OCI-LY7 (cell line): ENCODE data around the gene FOXK1. TPM values are rescaled to one million over a fixed set of nuclear protein-coding genes. Genes with fewer than 3 reads are reported as not detected.

Experiments
- BruUV-seq: library from RNA; stranded (reverse); fragments of 400-500 nt; replicated peaks from 2 replicates; lab custom pipeline; 2021; lab: Mats Ljungman, UMichigan
- CTCF ChIA-PET: fragments of 300-600 bp; sonication (Branson Sonifier 250); formaldehyde crosslinking; loops from one replicate; lab custom pipeline; 2022; ENCODE audit warnings: antibody characterized with exemption; ENCODE audit not compliant: unreplicated experiment; lab: Charles Lee
- POLR2A ChIA-PET: fragments of 300-600 bp; sonication (Branson Sonifier 250); formaldehyde crosslinking; loops from one replicate; lab custom pipeline; 2022; ENCODE audit warnings: antibody characterized with exemption; lab: Charles Lee
- DNase-seq: peaks from one replicate; pipeline ENCODE4 v3.0.0-alpha.2; 2015; ENCODE audit warnings: low spot score
- H2AFZ ChIP-seq: fragments of 200-600 bp; sonication (generic), shearing (Covaris generic); 2 replicates; pipeline ENCODE4 v1.6.1; 2014; ENCODE audit warnings: mild to moderate bottlenecking, antibody characterized with exemption, low read length, moderate library complexity
- H3K27ac ChIP-seq: fragments of 200-600 bp; sonication (generic); 2 replicates; pipeline ENCODE4 v1.5.1; 2014; ENCODE audit warnings: mixed run types, low read depth, mild to moderate bottlenecking, moderate library complexity, low read length, inconsistent platforms; ENCODE audit not compliant: poor library complexity, severe bottlenecking
- H3K36me3 ChIP-seq: fragments of 200-600 bp; sonication (generic); 2 replicates; pipeline ENCODE4 v1.6.1; 2014; ENCODE audit warnings: mild to moderate bottlenecking, antibody characterized with exemption, low read length, moderate library complexity, mixed read lengths; ENCODE audit not compliant: insufficient read depth
- H3K4me1 ChIP-seq: fragments of 200-600 bp; sonication (generic); 2 replicates; pipeline ENCODE4 v1.5.1; 2014; ENCODE audit warnings: mild to moderate bottlenecking, low read length; ENCODE audit not compliant: insufficient read depth, poor library complexity, severe bottlenecking
- H3K4me2 ChIP-seq: fragments of 200-600 bp; sonication (generic); 2 replicates; pipeline ENCODE4 v1.6.1; 2014; ENCODE audit warnings: mild to moderate bottlenecking, low read length
- H3K4me3 ChIP-seq: fragments of 200-600 bp; sonication (generic); 2 replicates; pipeline ENCODE4 v1.5.1; 2014; ENCODE audit warnings: mild to moderate bottlenecking, low read depth, low read length; ENCODE audit not compliant: poor library complexity, severe bottlenecking
- H3K79me2 ChIP-seq: fragments of 200-600 bp; sonication (generic); 2 replicates; pipeline ENCODE4 v1.6.1; 2016; ENCODE audit warnings: low read depth, mild to moderate bottlenecking, low read length, moderate library complexity, mixed read lengths; ENCODE audit not compliant: insufficient read depth
- H3K9me2 ChIP-seq: fragments of 200-600 bp; sonication (generic); 2 replicates; pipeline ENCODE4 v1.6.1; 2016; ENCODE audit warnings: mild to moderate bottlenecking, low read length, mixed read lengths; ENCODE audit not compliant: insufficient read depth
- H3K9me3 ChIP-seq: fragments of 200-600 bp; sonication (generic); 2 replicates; pipeline ENCODE4 v1.6.1; 2014; ENCODE audit warnings: mild to moderate bottlenecking, mixed run types, low read length, mixed read lengths
- H4K20me1 ChIP-seq: fragments of 200-600 bp; sonication (generic); 2 replicates; pipeline ENCODE4 v1.6.1; 2014; ENCODE audit warnings: mild to moderate bottlenecking, antibody characterized with exemption, low read length, moderate library complexity, mixed read lengths; ENCODE audit not compliant: insufficient read depth
- CTCF ChIP-seq: fragments of 200-600 bp; sonication (generic); conservative IDR thresholded peaks from 2 replicates; pipeline ENCODE4 v1.5.1; 2014; ENCODE audit warnings: mild to moderate bottlenecking, antibody characterized with exemption, low read length, moderate library complexity, mixed read lengths
- EZH2phosphoT487 ChIP-seq: fragments of 200-600 bp; sonication (generic); IDR thresholded peaks from 2 replicates; pipeline ENCODE4 v1.6.1; 2018; ENCODE audit warnings: low read depth, borderline replicate concordance, mild to moderate bottlenecking, mixed run types, antibody characterized with exemption, low read length, moderate library complexity, mixed read lengths
- intact Hi-C: fragments of 100-400 bp; cut with micrococcal nuclease; formaldehyde crosslinking; loops from one replicate; pipeline ENCODE4 v1.10.0; 2022; ENCODE audit not compliant: unreplicated experiment
- total RNA-seq, 2 experiments: library from RNA; depleted of rRNA in 1 of 2; stranded (reverse); fragments of >200 nt in 1 of 2; shearing (Covaris generic) in 1 of 2; gene quantifications; 2 replicates each; pipeline ENCODE4 v1.2.3, GENCODE V29; 2014 to 2022

FOXK1 gene
- total RNA-seq, 2 experiments from 2014 or later: 17.3 to 34.5 TPM

GRCh38 chr7:4749798-4750197 lies 67.7 kb downstream of the FOXK1 start:
- TF ChIP-seq EZH2phosphoT487: no peak
- no peak for TF ChIP-seq CTCF
- intact Hi-C loops: no loop called here
- Histone ChIP-seq H3K4me1 (peaks cover 15% of the 10 kb centered on the region), H3K27ac (no peak overlapping the region), H3K4me2 (no peak overlapping the region), H4K20me1 (no peaks in the 10 kb centered on the region), H2AFZ (no peak overlapping the region), H3K9me3 (no peaks in the 10 kb centered on the region), H3K4me3 (no peak overlapping the region), H3K79me2 (peaks cover 12% of the 10 kb centered on the region; the same call in 1 of the 2 replicates), H3K36me3 (peaks cover 48% of the 10 kb centered on the region), H3K9me2 (no peaks in the 10 kb centered on the region)
- POLR2A ChIA-PET: interaction anchor here (1.0 kb wide), 1 partner anchor 25 kb away, joined by 3 read pairs; the partner anchor contains the start of gene AP5Z1
- no TSS peak for BruUV-seq
- no peak for DNase-seq
- CTCF ChIA-PET: no interaction called here

- Histone ChIP-seq H3K4me1 (no peaks in the 10 kb centered on the region), H3K36me3 (peaks cover 57% of the 10 kb centered on the region), H3K4me2 (no peak overlapping the region), H4K20me1 (no peaks in the 10 kb centered on the region), H3K4me3 (no peak overlapping the region), H3K27ac (no peak overlapping the region), H3K9me3 (no peaks in the 10 kb centered on the region), H3K79me2 (peaks cover 4% of the 10 kb centered on the region; the same call in 1 of the 2 replicates), H2AFZ (no peak overlapping the region), H3K9me2 (no peaks in the 10 kb centered on the region)
- no TSS peak for BruUV-seq
- ChIA-PET POLR2A (no interaction called here), CTCF (no interaction called here)
- DNase-seq: no peak
- intact Hi-C loops: no loop called here
- TF ChIP-seq CTCF: no peak
- TF ChIP-seq EZH2phosphoT487: no peak
Measured at GRCh38 chr7:4751398-4751947, 69.4 kb downstream of the FOXK1 start.
